H1 (cell line): ENCODE measurements around the gene TLR9. TPM values are rescaled to one million over a fixed set of nuclear protein-coding genes. Genes with fewer than 3 reads are reported as not detected.

Experiments
- CTCF ChIA-PET: fragments of 300-600 bp; sonication (Branson Sonifier 250); formaldehyde crosslinking; loops from one replicate; lab custom pipeline; 2021; ENCODE audit not compliant: partially characterized antibody; lab: Charles Lee
- POLR2A ChIA-PET: fragments of 300-600 bp; sonication (Branson Sonifier 250); formaldehyde crosslinking; loops from one replicate; lab custom pipeline; 2021; ENCODE audit warnings: inconsistent platforms; ENCODE audit not compliant: partially characterized antibody; lab: Charles Lee
- DNase-seq, 2 experiments: peaks; one replicate each; pipeline versions ENCODE4 v3.0.0 to v3.0.0-alpha.2; 2010 to 2022; ENCODE audit warnings: low spot score in 2 of 2, low read depth in 1 of 2, mixed read lengths in 1 of 2
- FAIRE-seq: peaks from 2 replicates; lab custom pipeline; 2011; peaks lifted over from hg19 to GRCh38; lab: Jason Lieb, UNC
- H2AFZ ChIP-seq: 2 replicates; pipeline ENCODE4 v1.8.1; 2012; ENCODE audit warnings: low read length, inconsistent platforms
- H2AK5ac ChIP-seq: 2 replicates; pipeline ENCODE4 v1.6.1; 2013; ENCODE audit warnings: low read depth, low read length
- H2BK120ac ChIP-seq: replicated peaks from 2 replicates; pipeline ENCODE3; 2013; ENCODE audit warnings: low read depth, low read length, inconsistent platforms
- H2BK12ac ChIP-seq: 2 replicates; pipeline ENCODE4 v1.6.1; 2013; ENCODE audit warnings: low read depth, low read length
- H2BK15ac ChIP-seq: 2 replicates; pipeline ENCODE4 v1.6.1; 2013; ENCODE audit warnings: low read length
- H2BK20ac ChIP-seq: 2 replicates; pipeline ENCODE4 v1.6.1; 2013; ENCODE audit warnings: low read length
- H2BK5ac ChIP-seq: 2 replicates; pipeline ENCODE4 v1.6.1; 2013; ENCODE audit warnings: low read depth, low read length
- H3K14ac ChIP-seq: 2 replicates; pipeline ENCODE4 v1.6.1; 2013; ENCODE audit warnings: inconsistent platforms; ENCODE audit not compliant: insufficient read length
- H3K18ac ChIP-seq: 2 replicates; pipeline ENCODE4 v1.6.1; 2013; ENCODE audit warnings: low read length; ENCODE audit errors: extremely low read depth
- H3K23ac ChIP-seq: 2 replicates; pipeline ENCODE4 v1.6.1; 2013; ENCODE audit warnings: inconsistent platforms; ENCODE audit not compliant: insufficient read length
- H3K23me2 ChIP-seq: 2 replicates; pipeline ENCODE4 v1.6.1; 2013; ENCODE audit warnings: low read depth, low read length
- H3K27ac ChIP-seq: 2 replicates; pipeline ENCODE4 v1.6.1; 2011; ENCODE audit warnings: low read depth, low read length, inconsistent platforms
- H3K27me3 ChIP-seq, 4 experiments: replicated peaks in 1 of 4; 1 replicate in 1 of 4; 2 replicates in 3 of 4; pipeline versions ENCODE4 v1.6.1 to v1.8.1; 2011 to 2013; ENCODE audit warnings: low read length in 3 of 4, mild to moderate bottlenecking in 3 of 4, inconsistent platforms in 2 of 4, mixed read lengths in 2 of 4, moderate library complexity in 1 of 4; ENCODE audit not compliant: control insufficient read depth in 3 of 4, insufficient read depth in 3 of 4; ENCODE audit errors: extremely low read depth in 1 of 4
- H3K36me3 ChIP-seq, 4 experiments: 2 replicates each; pipeline versions ENCODE4 v1.6.1 to v1.8.1; 2011 to 2013; ENCODE audit warnings: mild to moderate bottlenecking in 4 of 4, low read length in 3 of 4, moderate library complexity in 2 of 4, control low read depth in 1 of 4, inconsistent platforms in 1 of 4; ENCODE audit not compliant: insufficient read depth in 4 of 4, control insufficient read depth in 2 of 4
- H3K4ac ChIP-seq: replicated peaks from 2 replicates; pipeline ENCODE3; 2013; ENCODE audit warnings: low read length, low read depth, mixed read lengths, inconsistent platforms; ENCODE audit not compliant: insufficient read length
- H3K4me1 ChIP-seq, 4 experiments: replicated peaks in 1 of 4; 1 replicate in 1 of 4; 2 replicates in 3 of 4; pipeline versions ENCODE4 v1.6.1 to v1.8.1; 2011 to 2013; ENCODE audit warnings: low read length in 3 of 4, inconsistent platforms in 2 of 4, mixed read lengths in 1 of 4; ENCODE audit not compliant: insufficient read depth in 4 of 4, control insufficient read depth in 3 of 4
- H3K4me2 ChIP-seq, 2 experiments: 2 replicates each; pipeline versions ENCODE4 v1.6.1 to v1.8.1; 2011 to 2013; ENCODE audit warnings: low read depth in 2 of 2, low read length in 2 of 2, control low read depth in 1 of 2, inconsistent platforms in 1 of 2, mild to moderate bottlenecking in 1 of 2; ENCODE audit not compliant: insufficient read depth in 1 of 2
- H3K4me3 ChIP-seq, 4 experiments: fragments of 200-600, 300-600 bp in 1 of 4; sonication (generic), shearing (Covaris generic), sonication (Bioruptor Twin) in 1 of 4; 2 replicates each; pipeline versions ENCODE4 v1.5.1 to v1.8.1; 2011 to 2016; ENCODE audit warnings: low read length in 4 of 4, low read depth in 3 of 4, control low read depth in 2 of 4, inconsistent platforms in 2 of 4, mild to moderate bottlenecking in 2 of 4, mixed read lengths in 1 of 4, moderate library complexity in 1 of 4; ENCODE audit not compliant: insufficient read depth in 2 of 4; ENCODE audit errors: extremely low read depth in 1 of 4
- H3K56ac ChIP-seq: replicated peaks from 2 replicates; pipeline ENCODE3; 2013; ENCODE audit warnings: low read depth, mild to moderate bottlenecking, mixed read lengths, low read length, inconsistent platforms; ENCODE audit not compliant: insufficient read length
- H3K79me1 ChIP-seq: 2 replicates; pipeline ENCODE4 v1.6.1; 2013; ENCODE audit warnings: low read depth, low read length, control low read depth
- H3K79me2 ChIP-seq, 2 experiments: 2 replicates each; pipeline versions ENCODE4 v1.6.1 to v1.8.1; 2012 to 2013; ENCODE audit warnings: low read length in 2 of 2, mild to moderate bottlenecking in 2 of 2, inconsistent platforms in 1 of 2; ENCODE audit not compliant: insufficient read depth in 2 of 2, control insufficient read depth in 1 of 2
- H3K9ac ChIP-seq, 4 experiments: replicated peaks in 1 of 4; 1 replicate in 1 of 4; 2 replicates in 3 of 4; pipeline versions ENCODE4 v1.6.1 to v1.8.1; 2011 to 2013; ENCODE audit warnings: low read depth in 3 of 4, low read length in 3 of 4, control low read depth in 2 of 4, mild to moderate bottlenecking in 2 of 4, moderate library complexity in 2 of 4, inconsistent platforms in 1 of 4; ENCODE audit errors: extremely low read depth in 1 of 4
- H3K9me3 ChIP-seq, 2 experiments: 2 replicates each; pipeline versions ENCODE4 v1.6.1 to v1.8.1; 2012 to 2013; ENCODE audit warnings: mild to moderate bottlenecking in 2 of 2, moderate library complexity in 2 of 2, control low read depth in 1 of 2, inconsistent platforms in 1 of 2, low read depth in 1 of 2, low read length in 1 of 2, mixed read lengths in 1 of 2; ENCODE audit not compliant: insufficient read depth in 2 of 2
- H4K20me1 ChIP-seq, 2 experiments: replicated peaks in 1 of 2; 2 replicates each; pipeline versions ENCODE3 to v1.8.1; 2011 to 2013; ENCODE audit warnings: inconsistent platforms in 2 of 2, low read length in 2 of 2, mild to moderate bottlenecking in 1 of 2; ENCODE audit not compliant: insufficient read depth in 2 of 2, control insufficient read depth in 1 of 2
- H4K5ac ChIP-seq: 2 replicates; pipeline ENCODE4 v1.6.1; 2013; ENCODE audit warnings: low read length, low read depth, mixed read lengths, inconsistent platforms; ENCODE audit not compliant: insufficient read length
- H4K8ac ChIP-seq: 2 replicates; pipeline ENCODE4 v1.8.0; 2013; ENCODE audit warnings: mild to moderate bottlenecking, moderate library complexity, low read length, inconsistent platforms; ENCODE audit not compliant: insufficient read depth; ENCODE audit errors: extremely low read depth
- H4K91ac ChIP-seq: replicated peaks from 2 replicates; pipeline ENCODE3; 2013; ENCODE audit warnings: low read length, mixed read lengths, inconsistent platforms; ENCODE audit not compliant: insufficient read length
- TEAD4 ChIP-seq: IDR thresholded peaks from 2 replicates; pipeline ENCODE4 v1.6.1; 2012; ENCODE audit warnings: low read depth, low read length, inconsistent platforms, mixed read lengths
- WGBS, 2 experiments: shearing (Covaris generic) in 1 of 2; methylation state at CpG; one replicate each; pipeline versions ENCODE4 v1.1.6 to v1.1.7; 2013 to 2015; ENCODE audit warnings: low lambda C conversion rate in 2 of 2, mixed read lengths in 2 of 2, inconsistent platforms in 1 of 2, low coverage in 1 of 2, missing lambda C conversion rate in 1 of 2; ENCODE audit not compliant: insufficient replicate concordance in 2 of 2, insufficient coverage in 1 of 2, insufficient read length in 1 of 2; ENCODE audit errors: extremely low coverage in 1 of 2, missing lambda C conversion rate in 1 of 2; 5-methylcytosine and 5-hydroxymethylcytosine counted together
- long read RNA-seq, 2 experiments: library from RNA in 1 of 2; library from capped mRNA in 1 of 2; stranded (forward); transcript quantifications; one replicate each; pipeline ENCODE4 v2.0.0, GENCODE V29; 2021; ENCODE audit warnings: inconsistent platforms in 1 of 2
- polyA minus RNA-seq, 3 experiments: library from RNA; depleted of rRNA, polyadenylated mRNA; stranded (reverse); fragments of >200 nt; gene quantifications; 1 replicate in 2 of 3; 2 replicates in 1 of 3; pipeline ENCODE4 v1.2.3, GENCODE V29; 2011
- polyA plus RNA-seq, 7 experiments: library from polyadenylated mRNA; depleted of rRNA in 3 of 7; stranded (reverse) in 5 of 7; unstranded in 2 of 7; fragments of >200 nt in 5 of 7; fragments of 200-250 nt in 2 of 7; gene quantifications; 1 replicate in 5 of 7; 2 replicates in 1 of 7; 4 replicates in 1 of 7; pipeline versions ENCODE4 v1.2.1 to v1.2.3, GENCODE V29; 2011 to 2013; ENCODE audit warnings: missing spikeins in 2 of 7, mixed read lengths in 2 of 7
- total RNA-seq: library from RNA; stranded (reverse); fragmentation: NEBNext Ultra II Directional; extraction: Animal tissue kit (Norgen Biotek cat#: 25700); gene quantifications from 2 replicates; pipeline ENCODE4 v1.2.1, GENCODE V29; 2021
- TF ChIP-seq, protein P1 (sequence below), 3 experiments: IDR thresholded peaks; 1 replicate in 2 of 3; 2 replicates in 1 of 3; pipeline versions ENCODE4 v1.5.1 to v1.6.1; 2011; ENCODE audit warnings: low read length in 3 of 3, mild to moderate bottlenecking in 3 of 3, inconsistent platforms in 2 of 3, low read depth in 1 of 3, moderate library complexity in 1 of 3; ENCODE audit not compliant: insufficient read depth in 1 of 3; ENCODE audit errors: control extremely low read depth in 1 of 3

The TLR9 gene, protein sequence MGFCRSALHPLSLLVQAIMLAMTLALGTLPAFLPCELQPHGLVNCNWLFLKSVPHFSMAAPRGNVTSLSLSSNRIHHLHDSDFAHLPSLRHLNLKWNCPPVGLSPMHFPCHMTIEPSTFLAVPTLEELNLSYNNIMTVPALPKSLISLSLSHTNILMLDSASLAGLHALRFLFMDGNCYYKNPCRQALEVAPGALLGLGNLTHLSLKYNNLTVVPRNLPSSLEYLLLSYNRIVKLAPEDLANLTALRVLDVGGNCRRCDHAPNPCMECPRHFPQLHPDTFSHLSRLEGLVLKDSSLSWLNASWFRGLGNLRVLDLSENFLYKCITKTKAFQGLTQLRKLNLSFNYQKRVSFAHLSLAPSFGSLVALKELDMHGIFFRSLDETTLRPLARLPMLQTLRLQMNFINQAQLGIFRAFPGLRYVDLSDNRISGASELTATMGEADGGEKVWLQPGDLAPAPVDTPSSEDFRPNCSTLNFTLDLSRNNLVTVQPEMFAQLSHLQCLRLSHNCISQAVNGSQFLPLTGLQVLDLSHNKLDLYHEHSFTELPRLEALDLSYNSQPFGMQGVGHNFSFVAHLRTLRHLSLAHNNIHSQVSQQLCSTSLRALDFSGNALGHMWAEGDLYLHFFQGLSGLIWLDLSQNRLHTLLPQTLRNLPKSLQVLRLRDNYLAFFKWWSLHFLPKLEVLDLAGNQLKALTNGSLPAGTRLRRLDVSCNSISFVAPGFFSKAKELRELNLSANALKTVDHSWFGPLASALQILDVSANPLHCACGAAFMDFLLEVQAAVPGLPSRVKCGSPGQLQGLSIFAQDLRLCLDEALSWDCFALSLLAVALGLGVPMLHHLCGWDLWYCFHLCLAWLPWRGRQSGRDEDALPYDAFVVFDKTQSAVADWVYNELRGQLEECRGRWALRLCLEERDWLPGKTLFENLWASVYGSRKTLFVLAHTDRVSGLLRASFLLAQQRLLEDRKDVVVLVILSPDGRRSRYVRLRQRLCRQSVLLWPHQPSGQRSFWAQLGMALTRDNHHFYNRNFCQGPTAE
- total RNA-seq (not detected in 2 replicates), polyA plus RNA-seq (2011; rRNA removed) (0.05 and 0.06 TPM in 2 replicates), polyA minus RNA-seq (2011; rRNA and poly(A)+ RNA removed) (0.06 TPM in 1 of 2 replicates, not detected in the other)
- not detected for polyA plus RNA-seq (2011; cell fraction: cytosol; rRNA removed)
- polyA plus RNA-seq (2011; cell fraction: nucleus; rRNA removed), result not detected
- polyA plus RNA-seq (2012, experiment 1 of 2), result 0.08 to 0.11 TPM in 2 of 4 replicates, not detected in the others
- not detected for polyA plus RNA-seq (2012, experiment 2 of 2)
- polyA plus RNA-seq (2013, experiment 1 of 2), result not detected
- polyA plus RNA-seq (2013, experiment 2 of 2), result not detected
- not detected for polyA minus RNA-seq (2011; cell fraction: cytosol; rRNA and poly(A)+ RNA removed)
- polyA minus RNA-seq (2011; cell fraction: nucleus; rRNA and poly(A)+ RNA removed), result not detected
- long read RNA-seq, experiment 1, result 0 reads
- long read RNA-seq, experiment 2, result 0 reads

- Histone ChIP-seq H2BK120ac (no peak within 1 kb of the TSS), H2AK5ac (no peak within 1 kb of the TSS), H3K4me2 (no peak within 1 kb of the TSS), H3K4me1 (peaks cover 0 to 4% (median 2%) of the 10 kb centered on the region in 4 experiments; a peak in 5 of 7 replicates), H3K23me2 (no peaks in the 10 kb centered on the region), H3K14ac (no peak within 1 kb of the TSS), H3K27me3 (no peaks in the 10 kb centered on the region), H3K56ac (no peak within 1 kb of the TSS), H2BK15ac (no peak within 1 kb of the TSS), H4K20me1 (peaks cover 2 to 3% of the 10 kb centered on the region in 2 experiments), H3K4me3 (no peak within 1 kb of the TSS), H3K36me3 (peaks cover 2 to 12% (median 7%) of the 10 kb centered on the region in 4 experiments; a peak in 5 of 8 replicates), H4K91ac (no peak within 1 kb of the TSS), H2BK20ac (no peak within 1 kb of the TSS), H4K5ac (no peak within 1 kb of the TSS), H2BK5ac (no peak within 1 kb of the TSS), H3K23ac (no peak within 1 kb of the TSS), H3K9ac (no peak within 1 kb of the TSS), H3K79me1 (no peaks in the 10 kb centered on the region), H2AFZ (no peak within 1 kb of the TSS), H4K8ac (peak within 1 kb of the TSS; percentile 75), H3K79me2 (no peaks in the 10 kb centered on the region), H3K27ac (no peak within 1 kb of the TSS), H3K9me3 (no peaks in the 10 kb centered on the region), H3K4ac (no peak within 1 kb of the TSS), H3K18ac (no peak within 1 kb of the TSS), H2BK12ac (no peak within 1 kb of the TSS)
- ChIA-PET CTCF (interaction anchor here (0.8 to 20.4 kb wide), 16 partner anchors 9 to 223 kb away, joined by 3 to 336 read pairs (median 4); partner anchors contain the start of genes SEMA3G and TWF2), POLR2A (interaction anchor here (1.0 to 1.7 kb wide), 4 partner anchors 11 to 27 kb away, joined by 3 to 5 read pairs (median 4); partner anchors contain the start of gene TWF2)
- DNase-seq (peak in 1 of 2 experiments; percentile 45), FAIRE-seq (no peak)
- 87% methylated on average over 9 of the region's 9 CpGs; no CpG with 5 or more reads in 1 of the 2 experiments for WGBS, 2 experiments
- no peak for TF ChIP-seq TEAD4
- TF ChIP-seq, protein P1, sequence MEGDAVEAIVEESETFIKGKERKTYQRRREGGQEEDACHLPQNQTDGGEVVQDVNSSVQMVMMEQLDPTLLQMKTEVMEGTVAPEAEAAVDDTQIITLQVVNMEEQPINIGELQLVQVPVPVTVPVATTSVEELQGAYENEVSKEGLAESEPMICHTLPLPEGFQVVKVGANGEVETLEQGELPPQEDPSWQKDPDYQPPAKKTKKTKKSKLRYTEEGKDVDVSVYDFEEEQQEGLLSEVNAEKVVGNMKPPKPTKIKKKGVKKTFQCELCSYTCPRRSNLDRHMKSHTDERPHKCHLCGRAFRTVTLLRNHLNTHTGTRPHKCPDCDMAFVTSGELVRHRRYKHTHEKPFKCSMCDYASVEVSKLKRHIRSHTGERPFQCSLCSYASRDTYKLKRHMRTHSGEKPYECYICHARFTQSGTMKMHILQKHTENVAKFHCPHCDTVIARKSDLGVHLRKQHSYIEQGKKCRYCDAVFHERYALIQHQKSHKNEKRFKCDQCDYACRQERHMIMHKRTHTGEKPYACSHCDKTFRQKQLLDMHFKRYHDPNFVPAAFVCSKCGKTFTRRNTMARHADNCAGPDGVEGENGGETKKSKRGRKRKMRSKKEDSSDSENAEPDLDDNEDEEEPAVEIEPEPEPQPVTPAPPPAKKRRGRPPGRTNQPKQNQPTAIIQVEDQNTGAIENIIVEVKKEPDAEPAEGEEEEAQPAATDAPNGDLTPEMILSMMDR (IDR thresholded peaks at IDR 0.05; ENCODE audit: control extremely low read depth in 1 of 3, insufficient read depth in 1 of 3, low read depth in 1 of 3, low read length in 3 of 3), result no peak
Measured at GRCh38 chr3:52225452-52226228, at the start of gene TLR9. Gene TLR9 (minus strand): TSS chr3:52225645. CDS start chr3:52225529, 116 bp downstream.
